Stomach smooth muscle (tissue), 2 donors: ENCODE measurements around the gene TMEM165.

Source experiments
- H3K27ac ChIP-seq: one replicate; pipeline ENCODE4 v1.7.0; 2013; ENCODE audit warnings: mild to moderate bottlenecking, low read length, inconsistent platforms
- H3K27me3 ChIP-seq, 2 donors: one replicate each; pipeline ENCODE4 v1.7.0; 2013; ENCODE audit warnings: low read length in 2 of 2; ENCODE audit not compliant: insufficient read depth in 2 of 2, control insufficient read depth in 1 of 2
- H3K36me3 ChIP-seq, 2 donors: one replicate each; pipeline ENCODE4 v1.7.0; 2013; ENCODE audit warnings: low read length in 2 of 2; ENCODE audit not compliant: control insufficient read depth in 2 of 2, insufficient read depth in 2 of 2
- H3K4me1 ChIP-seq: one replicate; pipeline ENCODE4 v1.7.0; 2013; ENCODE audit warnings: low read length; ENCODE audit not compliant: control insufficient read depth, insufficient read depth
- H3K4me3 ChIP-seq, 2 donors: one replicate each; pipeline ENCODE4 v1.7.0; 2013; ENCODE audit warnings: low read length in 2 of 2
- H3K9ac ChIP-seq, 2 donors: one replicate each; pipeline ENCODE4 v1.7.0; 2013; ENCODE audit warnings: low read length in 2 of 2, mild to moderate bottlenecking in 1 of 2
- H3K9me3 ChIP-seq, 2 donors: one replicate each; pipeline ENCODE4 v1.7.0; 2013; ENCODE audit warnings: low read length in 2 of 2; ENCODE audit not compliant: control insufficient read depth in 2 of 2
- donor health status: healthy.
- donor health status: Pancreatic carcinoma.

TMEM165 gene

GRCh38 chr4:55386840-55387239 is 8.9 kb upstream of the TMEM165 start:
- Histone ChIP-seq H3K9ac (no peak overlapping the region), H3K36me3 (no peaks in the 10 kb centered on the region), H3K27me3 (no peaks in the 10 kb centered on the region), H3K27ac (no peak overlapping the region), H3K4me1 (no peaks in the 10 kb centered on the region), H3K4me3 (no peak overlapping the region), H3K9me3 (no peaks in the 10 kb centered on the region)

DNA sequence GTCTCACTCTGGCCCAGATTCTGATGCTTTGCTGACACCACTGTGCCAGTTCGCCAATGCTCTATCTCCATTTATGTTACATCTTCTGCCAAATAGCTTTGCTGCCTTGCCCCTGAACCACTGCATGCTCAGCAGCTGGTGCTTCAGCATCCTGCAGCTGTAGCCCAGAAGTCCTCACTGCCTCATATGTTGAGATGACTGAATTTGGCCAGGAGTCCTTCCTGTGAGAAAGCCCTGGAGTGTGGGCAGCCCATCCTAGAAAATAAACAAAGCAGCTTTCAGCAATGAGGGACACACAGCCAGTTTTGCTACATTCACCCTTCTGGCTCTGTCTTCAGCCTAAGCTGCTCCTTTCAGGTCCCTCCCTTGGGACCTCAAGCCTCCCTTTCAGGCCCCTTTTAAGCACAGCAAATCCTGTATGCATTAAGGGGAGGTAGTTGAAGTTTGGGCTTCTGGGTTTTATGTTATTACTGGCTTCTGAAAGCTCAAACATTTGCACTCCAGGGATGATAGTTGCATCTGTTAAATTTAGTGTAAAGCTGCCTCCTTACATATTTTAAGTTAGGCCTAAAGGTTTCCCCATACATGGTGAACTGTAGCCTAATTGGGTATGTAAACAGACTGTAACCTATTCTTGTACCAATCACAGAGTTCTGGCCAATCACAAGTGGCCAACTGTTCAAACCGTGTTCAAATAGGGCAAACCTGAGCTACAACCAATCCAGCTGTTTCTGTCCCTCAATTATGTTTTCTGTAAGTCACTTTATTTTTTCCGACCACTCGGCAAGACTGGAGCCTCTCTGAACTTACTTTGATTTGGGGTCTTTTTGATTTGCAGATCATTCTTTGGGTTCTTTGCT is 2.1 kb upstream of the TMEM165 start:
- Histone ChIP-seq H3K36me3 (peaks cover 0 to 2% of the 10 kb centered on the region in 2 donors), H3K4me3 (no peak overlapping the region), H3K27me3 (no peaks in the 10 kb centered on the region), H3K9ac (no peak overlapping the region), H3K4me1 (peaks cover 17% of the 10 kb centered on the region), H3K27ac (no peak overlapping the region), H3K9me3 (no peaks in the 10 kb centered on the region)

GRCh38 chr4:55395218-55395528 is 584 bp upstream of the TMEM165 start:
- H3K36me3 ChIP-seq, result peaks cover 0 to 2% of the 10 kb centered on the region in 2 donors
- peak overlapping the region; percentile 95 for H3K27ac ChIP-seq
- peaks cover 22% of the 10 kb centered on the region for H3K4me1 ChIP-seq
- H3K9ac ChIP-seq, result peak overlapping the region; percentile 92 to 94
- H3K4me3 ChIP-seq, result peak overlapping the region; percentile 83 to 87
- H3K9me3 ChIP-seq, result no peaks in the 10 kb centered on the region
- no peaks in the 10 kb centered on the region for H3K27me3 ChIP-seq

DNA sequence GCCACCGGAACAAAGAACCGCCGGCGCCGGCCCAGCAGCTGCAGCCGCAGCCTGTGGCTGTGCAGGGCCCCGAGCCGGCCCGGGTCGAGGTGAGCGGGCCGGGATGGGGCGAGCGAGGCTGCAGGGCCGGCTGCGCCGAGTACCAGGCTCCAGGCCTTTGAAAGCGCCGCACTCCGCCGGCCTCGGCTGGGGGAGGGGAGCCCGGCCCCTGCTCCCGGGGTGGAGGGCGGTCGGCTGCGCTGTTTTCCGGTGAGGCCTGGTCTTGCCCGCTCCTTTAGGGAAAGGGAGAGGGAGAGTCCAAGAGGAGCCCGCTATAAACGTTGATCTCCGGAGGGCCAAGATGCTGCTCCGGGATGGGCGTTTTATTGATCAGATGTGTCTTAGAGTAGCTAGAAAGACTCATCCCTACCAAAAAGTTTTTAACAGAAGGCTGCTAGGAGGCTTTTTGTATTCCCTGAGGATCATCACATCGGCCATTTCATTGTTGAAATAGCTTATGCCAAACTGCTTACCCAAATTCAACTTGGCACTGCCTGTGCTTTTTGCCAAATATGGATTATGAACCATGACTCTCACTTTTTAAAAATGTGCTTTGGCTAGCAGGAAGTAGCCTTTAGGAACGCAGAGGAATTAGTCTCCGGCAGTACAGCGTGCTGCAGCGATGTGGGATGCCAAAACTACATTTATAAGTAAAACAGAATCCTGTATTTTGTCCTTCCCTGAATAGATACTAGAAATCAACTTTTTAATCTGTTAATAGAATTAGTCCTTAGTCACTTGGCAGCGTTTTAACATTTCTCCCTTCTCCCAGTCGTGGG is 760 bp downstream of the TMEM165 start:
- no peaks in the 10 kb centered on the region for H3K9me3 ChIP-seq
- peaks cover 0 to 2% of the 10 kb centered on the region in 2 donors for H3K36me3 ChIP-seq
- peak overlapping the region; percentile 92 to 94 for H3K9ac ChIP-seq
- H3K4me3 ChIP-seq, result peak overlapping the region; percentile 83 to 87
- H3K27me3 ChIP-seq, result no peaks in the 10 kb centered on the region
- peak overlapping the region; percentile 95 for H3K27ac ChIP-seq
- H3K4me1 ChIP-seq, result peaks cover 22% of the 10 kb centered on the region

GRCh38 chr4:55397126-55397436 is 1.3 kb downstream of the TMEM165 start:
- Histone ChIP-seq H3K9ac (peak overlapping the region; percentile 92 to 94), H3K4me1 (peaks cover 22% of the 10 kb centered on the region), H3K36me3 (peaks cover 0 to 2% of the 10 kb centered on the region in 2 donors), H3K27ac (peak overlapping the region; percentile 95), H3K27me3 (no peaks in the 10 kb centered on the region), H3K4me3 (peak overlapping the region; percentile 83 to 87), H3K9me3 (no peaks in the 10 kb centered on the region)

GRCh38 chr4:55397520-55398321 is 2.0 kb downstream of the TMEM165 start:
- peak overlapping the region; percentile 83 to 87 for H3K4me3 ChIP-seq
- peaks cover 22% of the 10 kb centered on the region for H3K4me1 ChIP-seq
- peaks cover 0 to 2% of the 10 kb centered on the region in 2 donors for H3K36me3 ChIP-seq
- peak overlapping the region; percentile 95 for H3K27ac ChIP-seq
- H3K9me3 ChIP-seq, result no peaks in the 10 kb centered on the region
- no peaks in the 10 kb centered on the region for H3K27me3 ChIP-seq
- peak overlapping the region; percentile 92 to 94 for H3K9ac ChIP-seq

- Histone ChIP-seq H3K4me1 (peaks cover 22% of the 10 kb centered on the region), H3K9ac (peak overlapping the region in 1 of 2 donors; percentile 92), H3K27ac (peak overlapping the region; percentile 95)
Measured at GRCh38 chr4:55398461-55398860, 2.7 kb downstream of the TMEM165 start.

GRCh38 chr4:55398966-55399365 is 3.2 kb downstream of the TMEM165 start:
- Histone ChIP-seq H3K9me3 (no peaks in the 10 kb centered on the region), H3K27ac (peak overlapping the region; percentile 95), H3K27me3 (no peaks in the 10 kb centered on the region), H3K9ac (no peak overlapping the region), H3K4me1 (peaks cover 22% of the 10 kb centered on the region), H3K4me3 (peak overlapping the region; percentile 52 to 83), H3K36me3 (peaks cover 2 to 5% of the 10 kb centered on the region in 2 donors)

More at GRCh38 chr4:55398461-55398860, 2.7 kb downstream of the TMEM165 start:
- Histone ChIP-seq H3K9me3 (no peaks in the 10 kb centered on the region), H3K4me3 (peak overlapping the region; percentile 83 to 87), H3K27me3 (no peaks in the 10 kb centered on the region), H3K36me3 (peaks cover 0 to under 1% of the 10 kb centered on the region in 2 donors)

DNA sequence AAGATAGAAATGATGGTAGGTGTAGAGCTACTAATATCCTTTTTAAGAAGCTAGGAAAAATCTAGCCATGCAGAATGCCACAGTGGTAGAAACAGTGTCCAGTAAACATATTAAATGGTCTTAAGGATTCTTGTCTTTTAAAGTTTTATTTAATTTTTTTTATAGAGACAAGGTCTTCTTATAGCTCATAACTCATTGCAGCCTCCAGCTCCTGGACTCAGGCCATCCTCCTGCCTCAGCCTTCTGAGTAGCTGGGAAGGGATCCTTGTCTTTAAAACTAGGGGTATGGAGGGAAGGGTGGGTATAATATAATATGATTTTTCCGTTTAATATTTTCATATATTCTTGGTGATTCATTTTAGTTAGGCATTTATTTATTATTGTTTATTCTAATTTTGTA is 3.8 kb downstream of the TMEM165 start:
- Histone ChIP-seq H3K36me3 (peaks cover 2 to 6% of the 10 kb centered on the region in 2 donors), H3K27me3 (no peaks in the 10 kb centered on the region), H3K9ac (no peak overlapping the region), H3K27ac (no peak overlapping the region), H3K4me1 (peaks cover 22% of the 10 kb centered on the region), H3K4me3 (peak overlapping the region in 1 of 2 donors; percentile 83), H3K9me3 (no peaks in the 10 kb centered on the region)

DNA sequence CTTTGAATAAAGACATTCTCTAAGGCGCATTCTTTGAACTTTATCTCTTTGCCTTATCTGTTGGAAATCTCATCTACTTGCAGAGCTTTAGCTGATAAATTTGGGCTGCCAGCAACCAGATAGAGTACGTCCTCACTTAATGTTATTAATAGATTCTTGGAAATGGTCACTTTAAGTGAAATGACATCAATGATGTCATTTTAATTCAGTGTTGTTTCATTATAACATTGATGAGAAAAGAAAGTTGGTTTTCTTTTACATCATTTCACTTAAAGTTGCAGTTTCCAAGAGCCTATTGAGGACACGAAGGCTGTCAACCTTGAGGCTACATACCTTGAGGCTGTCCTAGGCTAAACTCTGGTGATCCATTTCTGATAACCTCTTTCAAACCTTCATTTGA is 9.3 kb downstream of the TMEM165 start:
- Histone ChIP-seq H3K27ac (no peak overlapping the region), H3K4me3 (no peak overlapping the region), H3K4me1 (no peaks in the 10 kb centered on the region)

More for the DNA sequence above, 9.3 kb downstream of the TMEM165 start:
- peaks cover 8 to 12% of the 10 kb centered on the region in 2 donors for H3K36me3 ChIP-seq
- no peak overlapping the region for H3K9ac ChIP-seq
- no peaks in the 10 kb centered on the region for H3K9me3 ChIP-seq
- no peaks in the 10 kb centered on the region for H3K27me3 ChIP-seq
